ENCODE data around the gene KLRK1. TPM values are rescaled to one million over a fixed set of nuclear protein-coding genes. Genes with fewer than 3 reads are reported as not detected.
A peak's percentile ranks its signal among the peaks of the same experiment; 100 is the strongest.
"Not testable (repeated sequence)": the region's sequence is repeated elsewhere in the genome, so short reads cannot be mapped to it uniquely, and the experiment has no call there.

The KLRK1 gene
- not detected in 2 replicates for total RNA-seq (2014; rRNA removed; shearing (Covaris generic))
- polyA plus RNA-seq (2015; cell fraction: cytosol; rRNA removed), result not detected in 2 replicates
- polyA plus RNA-seq (2015; cell fraction: nucleus; rRNA removed), result 0.10 and 0.84 TPM in 2 replicates

DNA sequence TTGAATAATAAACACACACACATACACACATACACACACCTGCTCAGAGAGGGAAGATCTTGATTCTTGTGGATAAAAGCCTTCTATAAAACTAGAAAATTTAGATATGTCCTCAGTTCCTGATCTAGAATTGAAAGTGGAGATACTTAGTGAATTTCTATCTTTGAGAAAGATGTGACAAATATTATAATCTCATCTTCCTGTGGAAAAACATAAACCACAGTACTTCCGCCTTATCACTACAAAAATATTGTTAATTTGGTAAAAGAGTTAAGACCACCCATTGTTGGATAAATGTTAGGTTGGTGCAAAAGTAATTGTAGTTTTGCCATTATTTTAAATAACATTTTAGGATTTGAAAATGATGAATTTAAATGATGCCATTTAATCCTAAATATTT, at the start of gene KLRK1:
Gene KLRK1, minus strand, starts transcription at position 138 of the 400 bp plus-strand sequence. CDS start 1,231 bp downstream, outside the sequence.
- DNase-seq (ENCODE audit: low read depth), result no peak

DNA sequence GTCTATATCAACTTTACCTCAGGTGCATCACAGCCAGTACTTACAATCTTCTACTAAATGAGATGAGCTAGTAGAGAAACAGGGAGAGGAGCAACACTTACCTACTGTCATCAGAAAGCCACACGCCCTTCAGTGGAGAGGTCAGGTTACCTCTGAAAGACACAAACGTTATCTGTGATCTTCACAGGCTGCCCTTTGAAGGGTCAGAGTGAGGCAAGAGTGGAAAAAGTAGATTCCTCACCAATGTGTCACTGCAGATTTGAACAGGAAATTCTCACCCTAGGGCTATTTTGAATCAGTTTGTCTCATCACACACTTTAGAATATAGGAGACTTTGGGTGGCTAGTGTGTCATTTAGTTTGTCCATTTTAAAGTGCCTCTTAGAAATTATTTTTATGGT, 47.8 kb upstream of the KLRK1 start:
- DNase-seq (ENCODE audit: low read depth), result not testable (repeated sequence)

DNA sequence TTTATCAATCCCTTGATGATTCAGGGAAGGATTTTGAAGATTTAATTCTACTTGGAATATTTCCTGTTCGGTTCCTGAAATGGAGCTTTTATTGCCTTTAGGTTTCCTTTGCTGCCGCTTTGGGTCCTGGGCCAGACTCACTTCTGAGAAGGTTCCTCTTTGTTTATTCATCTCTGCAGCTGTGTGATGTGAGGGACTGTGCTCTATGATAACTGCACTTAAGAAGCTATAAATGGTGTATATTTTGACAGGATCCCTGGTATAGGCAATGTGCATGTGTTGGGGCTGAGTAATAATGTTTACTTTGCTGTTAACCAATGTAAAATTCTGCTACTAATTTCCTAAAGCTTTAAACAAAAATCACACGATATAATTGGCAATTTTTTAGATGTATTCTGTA, 46.0 kb upstream of the KLRK1 start, which contains the start of gene KLRC2:
Gene KLRC2, minus strand, starts transcription at position 195 of the 400 bp plus-strand sequence. Its CDS starts 24 bp downstream, at position 171.
- peak; percentile 82 for DNase-seq (ENCODE audit: low read depth)

DNA sequence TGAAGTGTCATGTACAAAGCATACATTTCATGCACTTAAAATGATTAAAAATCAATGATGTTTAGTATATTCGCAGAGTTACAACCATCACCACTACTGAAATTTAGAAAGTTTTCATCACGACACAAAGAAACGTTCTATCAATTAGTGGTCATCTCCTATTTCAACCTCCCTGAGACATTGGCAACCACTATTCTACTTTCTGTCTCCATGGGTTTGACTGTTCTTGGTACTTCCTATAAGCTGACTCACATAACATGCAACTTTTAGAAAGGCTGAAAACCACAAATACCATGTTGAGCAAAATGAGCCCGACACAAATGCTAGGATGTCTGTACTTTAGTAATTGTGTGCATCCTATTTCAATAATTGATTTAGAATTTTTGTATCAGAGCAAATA, 40.8 kb upstream of the KLRK1 start:
- DNase-seq (ENCODE audit: low read depth), result peak; percentile 50

DNA sequence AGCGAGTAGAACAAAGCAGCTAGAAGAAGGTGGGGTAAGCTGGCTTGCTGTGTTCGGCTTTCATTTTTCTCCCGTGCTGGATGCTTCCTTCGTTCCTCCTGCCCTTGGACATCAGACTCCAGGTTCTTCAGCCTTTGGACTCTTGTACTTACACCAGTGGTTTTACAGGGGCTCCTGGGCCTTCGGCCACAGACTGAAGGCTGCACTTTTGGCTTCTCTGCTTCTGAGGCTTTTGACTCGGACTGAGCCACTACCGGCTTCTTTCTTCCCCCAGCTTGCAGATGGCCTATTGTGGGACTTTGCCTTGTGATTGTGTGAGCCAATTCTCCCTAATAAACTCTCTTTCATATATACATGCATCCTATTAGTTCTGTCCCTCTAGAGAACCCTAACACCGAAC, 36.1 kb upstream of the KLRK1 start:
- DNase-seq (ENCODE audit: low read depth), result not testable (repeated sequence)

DNA sequence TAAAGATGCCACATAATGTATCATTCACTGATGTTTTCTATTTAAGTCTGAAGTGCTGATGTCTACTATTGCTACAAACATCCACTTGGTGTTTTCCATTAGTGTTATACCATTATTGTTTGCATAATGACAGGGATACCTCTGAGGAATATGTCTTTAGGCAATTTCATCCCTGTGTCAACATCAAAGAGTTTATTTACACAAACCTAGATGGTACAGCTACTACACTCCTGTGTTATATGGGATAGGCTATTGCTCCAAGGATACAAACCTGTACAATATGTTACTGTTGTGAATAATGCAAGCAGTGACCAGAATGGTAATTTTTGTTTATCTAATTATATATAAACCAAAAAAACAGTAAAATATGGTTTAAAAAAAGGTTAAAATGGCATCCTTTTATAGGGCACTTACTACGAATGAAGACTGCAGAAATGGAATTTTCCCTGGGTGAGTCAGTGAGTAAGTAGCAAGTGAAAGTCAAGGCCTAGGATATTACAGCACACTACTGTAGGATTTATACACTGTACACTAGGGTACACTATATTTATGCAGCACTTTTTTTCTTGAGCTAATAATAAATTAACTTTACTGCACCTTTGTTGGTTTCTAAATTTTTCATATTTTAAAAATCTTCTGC, 34.5 kb upstream of the KLRK1 start:
- DNase-seq (ENCODE audit: low read depth), result peak; percentile 11

DNA sequence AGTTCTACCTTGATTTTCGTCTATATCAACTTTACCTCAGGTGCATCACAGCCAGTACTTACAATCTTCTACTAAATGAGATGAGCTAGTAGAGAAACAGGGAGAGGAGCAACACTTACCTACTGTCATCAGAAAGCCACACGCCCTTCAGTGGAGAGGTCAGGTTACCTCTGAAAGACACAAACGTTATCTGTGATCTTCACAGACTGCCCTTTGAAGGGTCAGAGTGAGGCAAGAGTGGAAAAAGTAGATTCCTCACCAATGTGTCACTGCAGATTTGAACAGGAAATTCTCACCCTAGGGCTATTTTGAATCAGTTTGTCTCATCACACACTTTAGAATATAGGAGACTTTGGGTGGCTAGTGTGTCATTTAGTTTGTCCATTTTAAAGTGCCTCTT, 32.3 kb upstream of the KLRK1 start:
- DNase-seq (ENCODE audit: low read depth), result not testable (repeated sequence)

DNA sequence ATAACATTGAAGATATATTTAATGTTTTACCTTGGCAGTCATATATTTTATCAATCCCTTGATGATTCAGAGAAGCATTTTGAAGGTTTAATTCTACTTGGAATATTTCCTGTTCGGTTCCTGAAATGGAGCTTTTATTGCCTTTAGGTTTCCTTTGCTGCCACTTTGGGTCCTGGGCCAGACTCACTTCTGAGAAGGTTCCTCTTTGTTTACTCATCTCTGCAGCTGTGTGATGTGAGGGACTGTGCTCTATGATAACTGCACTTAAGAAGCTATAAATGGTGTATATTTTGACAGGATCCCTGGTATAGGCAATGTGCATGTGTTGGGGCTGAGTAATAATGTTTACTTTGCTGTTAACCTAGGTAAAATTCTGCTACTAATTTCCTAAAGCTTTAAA, 30.5 kb upstream of the KLRK1 start, which contains the start of gene KLRC3:
Gene KLRC3, minus strand, starts transcription at position 262 of the 400 bp plus-strand sequence. Its CDS starts 45 bp downstream, at position 217.
- DNase-seq (ENCODE audit: low read depth), result peak; percentile 75

DNA sequence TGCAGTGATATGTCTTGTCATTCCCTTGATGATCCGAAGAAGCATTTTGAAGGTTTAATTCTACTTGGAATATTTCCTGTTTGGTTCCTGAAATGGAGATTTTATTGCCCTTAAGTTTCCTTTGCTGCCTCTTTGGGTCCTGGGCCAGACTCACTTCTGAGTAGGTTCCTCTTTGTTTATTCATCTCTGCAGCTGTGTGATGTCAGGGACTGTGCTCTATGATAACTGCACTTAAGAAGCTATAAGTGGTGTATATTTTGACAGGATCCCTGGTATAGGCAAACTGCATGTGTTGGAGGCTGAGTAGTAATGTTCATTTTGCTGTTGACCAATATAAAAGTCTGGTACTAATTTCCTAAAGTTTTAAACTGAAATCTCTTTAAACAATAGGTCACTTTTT, 19.6 kb upstream of the KLRK1 start, which contains the start of gene KLRC4:
Gene KLRC4, minus strand, starts transcription at position 366 of the 400 bp plus-strand sequence. Its CDS starts 182 bp downstream, at position 184.
- peak; percentile 6 for DNase-seq (ENCODE audit: low read depth)

DNA sequence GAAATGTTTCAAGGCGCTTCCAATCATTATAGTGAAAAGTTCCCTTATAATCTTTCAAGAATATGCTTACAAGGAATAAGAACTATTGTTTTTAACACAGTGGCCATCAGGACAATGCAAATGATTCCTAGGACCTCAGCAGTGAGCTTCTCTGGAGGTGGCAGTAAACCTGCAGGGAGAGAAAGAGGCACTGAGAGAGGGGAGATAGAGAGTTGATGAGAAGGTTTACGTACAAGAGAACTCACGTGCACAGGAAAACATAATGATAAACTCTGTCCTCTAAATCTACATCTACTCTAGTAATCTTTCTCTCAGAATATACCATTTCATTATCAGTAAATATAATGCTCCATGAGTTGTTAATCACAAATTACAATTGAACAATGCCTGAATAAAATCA, 19.0 kb upstream of the KLRK1 start:
- DNase-seq (ENCODE audit: low read depth), result no peak

DNA sequence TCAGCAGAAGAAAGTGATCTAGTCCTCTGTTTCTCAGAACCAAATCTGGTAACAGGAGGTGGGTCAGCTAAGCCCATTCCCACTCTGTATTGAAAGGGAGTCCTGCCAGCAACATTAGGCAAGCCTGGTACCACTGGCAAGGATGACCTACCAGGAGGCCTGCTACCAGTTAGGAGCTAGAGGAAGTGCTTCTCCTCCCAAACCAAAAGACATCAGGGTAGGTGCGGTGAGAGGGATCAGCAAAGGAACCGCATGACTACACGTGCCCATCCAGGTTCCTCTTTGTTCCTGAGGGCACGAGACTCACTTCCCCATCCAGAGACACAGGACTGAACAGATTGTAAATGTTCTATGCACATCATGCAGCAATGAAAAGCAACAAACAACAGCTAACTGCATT, 16.9 kb upstream of the KLRK1 start:
- DNase-seq (ENCODE audit: low read depth), result no peak

DNA sequence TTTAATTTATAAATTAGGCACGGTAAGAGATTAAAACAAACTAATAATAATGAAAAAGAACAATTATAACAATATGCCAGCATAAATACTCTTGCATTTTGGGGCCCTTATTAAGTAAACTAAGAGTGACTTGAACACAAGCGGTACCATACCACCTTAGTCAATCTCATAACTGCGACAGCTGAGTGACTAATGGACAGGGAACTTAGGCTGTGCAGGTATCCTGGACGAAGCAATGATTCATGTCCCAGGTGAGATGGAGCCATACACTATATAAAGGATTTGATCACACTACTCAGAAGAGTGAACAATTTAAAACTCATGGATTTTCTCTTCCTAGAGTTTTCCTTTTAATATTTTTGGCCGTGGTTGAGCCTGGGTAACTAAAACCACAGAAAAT, 15.5 kb upstream of the KLRK1 start:
- DNase-seq (ENCODE audit: low read depth), result no peak

DNA sequence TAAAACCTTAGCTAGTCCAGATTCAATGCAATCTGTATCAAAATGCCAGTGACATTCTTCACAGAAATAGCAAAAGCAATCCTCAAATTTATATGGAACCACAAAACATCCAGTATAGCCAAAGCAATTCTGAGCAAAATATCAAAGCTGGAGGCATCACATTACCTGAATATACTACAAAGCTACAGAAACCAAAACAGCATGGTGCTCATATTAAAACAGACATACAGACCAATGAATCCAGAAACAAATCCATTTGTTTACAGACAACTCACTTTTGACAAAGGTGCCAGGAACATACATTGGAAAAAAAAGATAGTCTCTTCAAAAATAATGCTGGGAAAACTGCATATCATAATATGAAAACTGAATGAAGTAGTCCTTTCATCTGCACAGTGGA, 15.0 kb upstream of the KLRK1 start:
- DNase-seq (ENCODE audit: low read depth), result no peak

DNA sequence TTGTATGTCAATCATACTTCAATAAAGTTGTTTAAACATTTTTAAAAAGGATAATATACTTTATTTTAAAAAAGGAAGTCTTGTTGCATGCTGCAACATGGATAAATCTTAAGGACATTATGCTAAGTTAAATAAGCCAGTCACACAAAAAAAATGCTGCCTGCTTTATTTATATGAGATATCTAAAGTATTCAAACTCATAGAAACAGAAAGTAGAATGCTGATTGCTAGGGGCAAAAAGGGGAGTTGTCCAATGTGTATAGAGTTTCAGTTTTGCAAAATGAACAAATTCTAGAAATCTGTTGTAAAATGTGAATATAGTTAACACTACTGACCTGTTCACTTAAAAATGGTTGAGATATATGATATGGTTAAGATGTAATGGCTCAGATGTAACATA, 11.0 kb upstream of the KLRK1 start:
- no peak for DNase-seq (ENCODE audit: low read depth)

DNA sequence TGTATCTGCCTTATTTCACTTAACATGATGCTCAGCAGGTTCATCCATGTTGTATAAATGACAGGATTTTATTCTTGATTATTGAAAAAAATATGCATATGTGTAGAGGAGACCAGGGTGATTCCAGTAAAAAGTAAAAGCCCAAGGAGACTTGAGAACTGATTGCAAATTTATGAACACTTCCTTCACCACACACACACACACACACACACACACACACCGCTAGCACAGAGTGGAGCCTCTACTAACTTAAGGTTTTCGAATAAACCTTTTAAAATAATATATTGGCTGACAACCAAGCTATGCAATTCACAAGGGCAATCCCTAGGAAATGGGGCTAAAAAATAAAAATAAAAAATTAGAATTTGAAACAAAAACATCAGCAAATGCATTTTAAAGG, 8.3 kb upstream of the KLRK1 start:
- no peak for DNase-seq (ENCODE audit: low read depth)

DNA sequence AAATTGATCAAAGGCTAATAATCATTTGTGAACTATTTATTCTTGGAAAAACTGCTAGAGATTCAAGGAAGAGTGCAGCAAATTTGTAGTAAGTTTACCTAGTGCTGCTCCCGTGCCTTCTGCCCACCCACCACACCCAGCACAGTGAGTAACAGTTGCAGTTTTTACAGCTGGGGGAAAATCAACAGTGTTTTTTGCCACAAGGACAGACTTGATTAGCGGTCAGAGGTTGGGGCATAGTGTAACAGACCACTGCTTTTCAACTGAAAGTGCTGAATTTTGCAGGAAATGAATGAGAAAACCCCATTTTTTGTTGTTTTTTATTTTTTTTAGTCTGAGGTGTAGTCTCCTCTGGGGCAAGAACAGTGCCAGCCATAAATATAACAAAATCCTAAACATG, 7.5 kb upstream of the KLRK1 start:
- no peak for DNase-seq (ENCODE audit: low read depth)

DNA sequence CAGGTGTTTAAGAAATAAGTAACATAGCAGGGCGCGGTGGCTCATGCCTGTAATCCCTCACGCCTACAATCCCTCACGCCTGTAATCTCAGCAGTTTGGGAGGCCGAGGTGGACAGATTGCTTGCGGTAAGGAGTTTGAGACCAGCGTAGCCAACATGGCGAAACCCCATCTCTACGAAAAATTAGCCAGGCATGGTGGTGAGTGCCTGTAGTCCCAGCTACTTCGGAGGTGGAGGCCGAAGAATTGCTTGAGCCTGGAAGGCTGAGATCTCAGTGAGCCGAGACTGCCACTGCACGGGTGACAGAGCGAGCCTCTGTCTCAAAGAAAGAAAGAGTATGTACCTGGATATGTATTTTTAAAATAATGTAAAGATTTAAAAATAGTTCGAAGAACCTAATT, 6.3 kb upstream of the KLRK1 start:
- DNase-seq (ENCODE audit: low read depth), result not testable (repeated sequence)

DNA sequence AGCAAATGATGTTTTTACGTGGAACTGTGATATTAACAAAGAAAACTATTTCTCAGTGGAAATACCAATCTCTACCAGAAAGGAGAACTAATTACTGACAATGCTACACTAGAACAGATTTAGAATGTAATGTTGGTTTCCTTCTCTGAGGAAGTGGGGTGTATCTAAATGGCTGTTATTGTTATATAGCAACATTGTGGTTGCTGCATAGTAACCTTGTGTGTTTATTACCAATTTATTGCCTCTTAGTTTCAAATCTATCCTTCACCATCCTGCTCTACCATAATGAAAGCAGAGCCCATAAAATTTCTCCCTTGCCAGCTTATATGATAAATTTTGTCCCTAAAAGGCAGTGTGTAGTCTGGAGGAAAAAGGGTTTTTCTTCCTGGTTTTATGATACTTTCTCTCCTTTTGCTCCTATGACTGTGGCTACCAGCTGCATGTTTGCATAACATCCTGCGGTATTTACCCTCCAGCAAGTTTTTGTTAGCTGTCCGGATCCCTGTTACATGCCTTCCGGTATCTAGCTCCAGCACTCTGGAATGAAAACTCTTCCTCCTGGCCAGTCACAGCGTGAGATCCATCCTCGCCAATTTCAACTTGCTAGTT, 5.7 kb upstream of the KLRK1 start:
- DNase-seq (ENCODE audit: low read depth), result peak; percentile 80

DNA sequence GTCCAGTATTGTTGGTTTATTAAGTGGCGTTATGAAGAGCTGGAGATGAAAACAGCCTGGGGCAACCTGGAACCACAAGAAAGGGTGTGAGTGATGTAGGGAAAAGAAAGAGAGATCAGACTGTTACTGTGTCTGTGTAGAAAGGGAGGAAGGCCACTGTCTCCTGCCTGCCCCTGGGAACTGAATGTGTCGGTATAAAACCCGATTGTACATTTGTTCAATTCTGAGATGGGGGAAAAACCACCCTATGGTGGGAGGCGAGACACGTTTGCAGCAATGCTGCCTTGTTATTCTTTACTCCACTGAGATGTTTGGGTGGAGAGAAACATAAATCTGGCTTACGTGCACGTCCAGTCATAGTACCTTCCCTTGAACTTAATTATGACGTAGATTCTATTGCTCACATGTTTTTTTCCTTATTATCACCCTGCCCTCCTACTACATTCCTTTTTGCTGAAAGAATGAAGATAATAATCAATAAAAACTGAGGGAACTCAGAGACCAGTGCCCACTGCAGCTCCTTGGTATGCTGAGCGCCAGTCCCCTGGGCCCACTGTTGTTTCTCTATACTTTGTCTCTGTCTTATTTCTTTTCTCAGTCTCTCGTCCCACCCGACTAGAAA, 4.8 kb upstream of the KLRK1 start:
- DNase-seq (ENCODE audit: low read depth), result not testable (repeated sequence)

DNA sequence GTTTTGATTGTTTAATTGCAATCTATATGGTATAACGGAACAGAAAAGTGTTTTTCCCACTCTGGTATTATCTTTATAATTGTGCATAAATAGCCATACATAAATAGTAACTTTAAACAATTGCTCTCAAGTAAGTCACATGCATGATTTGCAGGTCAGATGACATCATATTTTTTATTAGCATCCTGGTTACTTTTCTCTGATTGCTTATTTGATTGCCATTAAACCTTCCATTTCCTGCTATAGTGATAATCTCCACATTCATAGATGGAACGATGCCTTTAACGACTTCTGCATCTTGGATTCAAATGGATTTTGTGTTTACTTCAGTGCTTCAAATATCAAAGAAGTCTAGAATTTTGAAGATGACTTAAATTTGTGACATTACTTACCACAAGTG, 3.5 kb upstream of the KLRK1 start:
- no peak for DNase-seq (ENCODE audit: low read depth)

DNA sequence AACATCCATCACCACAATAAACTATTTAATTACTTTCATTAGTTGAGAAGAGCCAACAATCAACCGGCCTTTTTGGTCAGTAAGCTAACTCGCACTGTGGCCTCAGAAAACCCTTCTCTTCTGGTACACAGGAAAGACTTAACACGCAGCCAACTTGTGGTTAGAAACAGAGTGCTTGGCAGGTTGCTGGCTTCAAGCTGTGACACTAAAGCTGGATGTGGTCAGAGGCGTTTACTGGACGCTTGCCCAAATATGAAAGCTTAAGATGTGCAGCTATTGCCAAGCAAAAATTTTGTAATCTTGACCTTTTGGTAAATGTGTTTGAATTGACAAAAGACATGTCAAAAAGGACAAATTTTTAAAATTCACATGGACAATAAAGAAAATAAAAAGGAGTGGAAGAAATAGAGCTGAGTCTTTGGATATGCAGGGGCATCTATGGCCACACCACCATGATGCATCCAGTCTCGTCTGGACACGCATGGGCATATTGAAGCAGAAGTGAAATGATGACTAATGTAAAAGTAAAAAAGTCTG, 2.6 kb upstream of the KLRK1 start:
- DNase-seq (ENCODE audit: low read depth), result peak; percentile 84

DNA sequence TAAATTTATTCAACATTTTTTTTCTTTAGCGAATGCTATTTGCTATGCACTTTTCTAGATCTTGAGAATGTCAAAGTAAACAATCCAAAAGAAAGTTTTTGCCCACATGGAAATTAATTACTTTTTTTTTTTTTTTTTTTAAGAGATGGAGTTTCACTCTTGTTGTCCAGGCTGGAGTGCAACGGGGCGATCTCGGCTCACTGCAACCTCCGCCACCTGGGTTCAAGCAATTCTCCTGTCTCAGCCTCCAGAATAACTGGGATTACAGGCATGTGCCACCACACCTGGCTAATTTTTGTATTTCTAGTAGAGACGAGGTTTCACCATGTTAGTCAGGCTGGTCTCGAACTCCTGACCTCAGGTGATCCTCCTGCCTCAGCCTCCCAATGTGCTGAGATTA, 1.1 kb upstream of the KLRK1 start:
- not testable (repeated sequence) for DNase-seq (ENCODE audit: low read depth)
